HCT116 (cell line): ENCODE data around the gene KCNMB4. TPM values are rescaled to one million over a fixed set of nuclear protein-coding genes. Genes with fewer than 3 reads are reported as not detected.

Experiments used
- ATAC-seq: fragments of 200-7000 bp; cut with Tn5 transposase; 2 replicates; pipeline ENCODE4 v1.9.1; 2020; ENCODE audit warnings: mild to moderate bottlenecking, moderate library complexity
- BruUV-seq: library from RNA; stranded (reverse); fragments of 400-500 nt; replicated peaks from 2 replicates; lab custom pipeline; 2021; lab: Mats Ljungman, UMichigan
- CTCF ChIA-PET: fragments of 300-600 bp; sonication (Branson Sonifier 250); formaldehyde crosslinking; loops from one replicate; lab custom pipeline; 2021; ENCODE audit warnings: antibody characterized with exemption; lab: Charles Lee
- POLR2A ChIA-PET: fragments of 300-600, 350-600 bp; sonication (Branson Sonifier 250); formaldehyde crosslinking; loops from one replicate; lab custom pipeline; 2021; ENCODE audit warnings: antibody characterized with exemption; lab: Charles Lee
- RAD21 ChIA-PET, 2 experiments: fragments of 300-600 bp; sonication (Branson Sonifier 250); formaldehyde crosslinking; loops; one replicate each; lab custom pipeline; 2023; ENCODE audit warnings: low total read pairs in 2 of 2; ENCODE audit not compliant: uncharacterized antibody in 2 of 2, unreplicated experiment in 2 of 2, low non-redundant PET in 1 of 2; lab: Charles Lee
- DNase-seq: peaks from one replicate; pipeline ENCODE4 v3.0.0-alpha.2; 2010; ENCODE audit warnings: low read depth, low spot score
- H2AFZ ChIP-seq: fragments of 200-600 bp; shearing (Covaris generic), sonication (generic); 2 replicates; pipeline ENCODE4 v1.6.1; 2017; ENCODE audit warnings: low read depth, mixed run types, mixed read lengths, antibody characterized with exemption, low read length; ENCODE audit not compliant: poor library complexity, severe bottlenecking
- H3K27ac ChIP-seq: 2 replicates; pipeline ENCODE4 v1.5.1; 2012; ENCODE audit warnings: low read depth, low read length
- H3K27me3 ChIP-seq: fragments of 200-600 bp; sonication (generic); 2 replicates; pipeline ENCODE4 v1.6.1; 2016; ENCODE audit warnings: mixed run types, low read length, mixed read lengths; ENCODE audit not compliant: insufficient read depth
- H3K36me3 ChIP-seq, 2 experiments: fragments of 200-500 bp in 1 of 2; fragments of 200-600 bp in 1 of 2; sonication (Bioruptor generic) in 1 of 2; sonication (generic) in 1 of 2; 2 replicates each; pipeline versions ENCODE4 v1.5.1 to v1.6.1; 2014 to 2016; ENCODE audit warnings: low read length in 2 of 2, inconsistent platforms in 1 of 2, mixed read lengths in 1 of 2, mixed run types in 1 of 2; ENCODE audit not compliant: insufficient read depth in 2 of 2, control insufficient read depth in 1 of 2
- H3K4me1 ChIP-seq, 2 experiments: fragments of 200-600 bp in 1 of 2; sonication (generic) in 1 of 2; 2 replicates each; pipeline versions ENCODE4 v1.5.1 to v1.6.1; 2012 to 2017; ENCODE audit warnings: low read length in 2 of 2, inconsistent platforms in 1 of 2, mild to moderate bottlenecking in 1 of 2, mixed read lengths in 1 of 2, mixed run types in 1 of 2, moderate library complexity in 1 of 2; ENCODE audit not compliant: insufficient read depth in 2 of 2, control insufficient read depth in 1 of 2
- H3K4me2 ChIP-seq: fragments of 200-600 bp; sonication (generic); 2 replicates; pipeline ENCODE4 v1.6.1; 2017; ENCODE audit warnings: mixed run types, low read length, mixed read lengths
- H3K4me3 ChIP-seq, 2 experiments: fragments of 200-600 bp in 1 of 2; sonication (generic) in 1 of 2; replicated peaks in 1 of 2; 2 replicates each; pipeline ENCODE4 v1.5.1; 2011 to 2016; ENCODE audit warnings: low read length in 2 of 2, control low read depth in 1 of 2, low read depth in 1 of 2, mild to moderate bottlenecking in 1 of 2, mixed read lengths in 1 of 2, mixed run types in 1 of 2
- H3K79me2 ChIP-seq: fragments of 200-600 bp; sonication (generic); 2 replicates; pipeline ENCODE4 v1.6.1; 2017; ENCODE audit warnings: mild to moderate bottlenecking, mixed run types, low read length, moderate library complexity, mixed read lengths; ENCODE audit not compliant: insufficient read depth
- H3K9ac ChIP-seq: fragments of 200-600 bp; sonication (generic); 2 replicates; pipeline ENCODE4 v1.6.1; 2016; ENCODE audit warnings: low read length, mixed read lengths
- H3K9me2 ChIP-seq: fragments of 200-600 bp; sonication (generic), shearing (Covaris generic); 2 replicates; pipeline ENCODE4 v1.6.1; 2017; ENCODE audit warnings: mixed run types, mild to moderate bottlenecking, moderate library complexity; ENCODE audit not compliant: insufficient read depth
- H3K9me3 ChIP-seq, 2 experiments: fragments of 200-500 bp in 1 of 2; fragments of 200-600 bp in 1 of 2; sonication (Bioruptor generic) in 1 of 2; sonication (generic) in 1 of 2; 2 replicates each; pipeline ENCODE4 v1.6.1; 2014 to 2017; ENCODE audit warnings: low read length in 2 of 2, mixed read lengths in 2 of 2, inconsistent platforms in 1 of 2, low read depth in 1 of 2, mild to moderate bottlenecking in 1 of 2, mixed run types in 1 of 2, moderate library complexity in 1 of 2; ENCODE audit not compliant: control insufficient read depth in 1 of 2, insufficient read depth in 1 of 2
- H4K20me1 ChIP-seq: fragments of 200-600 bp; sonication (generic), shearing (Covaris generic); 2 replicates; pipeline ENCODE4 v1.6.1; 2017; ENCODE audit warnings: mixed run types, mild to moderate bottlenecking, moderate library complexity; ENCODE audit not compliant: insufficient read depth
- CBX3 ChIP-seq: IDR thresholded peaks from 2 replicates; pipeline ENCODE4 v1.6.1; 2012; ENCODE audit warnings: low read depth
- CEBPB ChIP-seq: IDR thresholded peaks from 2 replicates; pipeline ENCODE4 v1.6.1; 2012; ENCODE audit warnings: low read depth
- EGR1 ChIP-seq: IDR thresholded peaks from 2 replicates; pipeline ENCODE4 v1.6.1; 2012; ENCODE audit warnings: low read depth
- EZH2phosphoT487 ChIP-seq: fragments of 200-600 bp; IDR thresholded peaks from 2 replicates; pipeline ENCODE4 v1.6.1; 2018; ENCODE audit warnings: antibody characterized with exemption, borderline replicate concordance
- POLR2A ChIP-seq: IDR thresholded peaks from 2 replicates; pipeline ENCODE4 v1.7.0; 2011; ENCODE audit warnings: borderline replicate concordance; ENCODE audit not compliant: insufficient read depth, insufficient read length; ENCODE audit errors: extremely low read depth
- POLR2AphosphoS5 ChIP-seq: IDR thresholded peaks from 2 replicates; pipeline ENCODE4 v1.6.1; 2011; ENCODE audit warnings: mild to moderate bottlenecking, low read depth, low read length, moderate library complexity
- RAD21 ChIP-seq: IDR thresholded peaks from 2 replicates; pipeline ENCODE4 v1.6.1; 2012; ENCODE audit warnings: low read depth, mild to moderate bottlenecking
- SP1 ChIP-seq: IDR thresholded peaks from 2 replicates; pipeline ENCODE4 v1.6.1; 2012; ENCODE audit warnings: low read depth
- YY1 ChIP-seq: IDR thresholded peaks from 2 replicates; pipeline ENCODE4 v1.6.1; 2011; ENCODE audit warnings: low read length, low read depth, moderate library complexity, mild to moderate bottlenecking; ENCODE audit not compliant: insufficient replicate concordance; ENCODE audit errors: extremely low read depth
- ZFX ChIP-seq: fragments of 450-650 bp; IDR thresholded peaks from 2 replicates; pipeline ENCODE4 v1.6.1; 2017
- ZNF274 ChIP-seq: fragments of 200-500 bp; sonication (Bioruptor generic); IDR thresholded peaks from 2 replicates; pipeline ENCODE4 v1.6.1; 2014; ENCODE audit warnings: mild to moderate bottlenecking, low read depth, low read length, inconsistent platforms
- intact Hi-C: fragments of 100-400 bp; cut with micrococcal nuclease; formaldehyde crosslinking; loops from 2 replicates; pipeline ENCODE4 v1.10.0; 2022
- total RNA-seq: library from RNA; stranded (reverse); gene quantifications from one replicate; pipeline ENCODE4 v1.2.1, GENCODE V29; 2021; ENCODE audit not compliant: unreplicated experiment
- TF ChIP-seq, protein P1 (sequence below): IDR thresholded peaks from 2 replicates; pipeline ENCODE4 v1.6.1; 2011; ENCODE audit warnings: mild to moderate bottlenecking, low read length, moderate library complexity; ENCODE audit not compliant: insufficient replicate concordance; ENCODE audit errors: extremely low read depth
- TF ChIP-seq, protein P2 (sequence below): IDR thresholded peaks from 2 replicates; pipeline ENCODE4 v1.6.1; 2012; ENCODE audit warnings: low read depth
- TF ChIP-seq, protein P3 (sequence below), 3 experiments: fragments of 200-600 bp in 1 of 3; sonication (generic) in 1 of 3; IDR thresholded peaks in 2 of 3; conservative IDR thresholded peaks in 1 of 3; 2 replicates each; pipeline ENCODE4 v1.5.1; 2012 to 2017; ENCODE audit warnings: low read depth in 2 of 3, low read length in 2 of 3, antibody characterized with exemption in 1 of 3, borderline replicate concordance in 1 of 3, control low read depth in 1 of 3, mild to moderate bottlenecking in 1 of 3, mixed read lengths in 1 of 3, mixed run types in 1 of 3, moderate library complexity in 1 of 3; ENCODE audit not compliant: insufficient read depth in 1 of 3
- TF ChIP-seq, protein P4 (sequence below): IDR thresholded peaks from 2 replicates; pipeline ENCODE4 v1.6.1; 2012
- TF ChIP-seq, protein P5 (sequence below): IDR thresholded peaks from 2 replicates; pipeline ENCODE4 v1.6.1; 2012

The KCNMB4 gene
- total RNA-seq, 1 experiment from 2014 or later: 5.0 TPM

DNA sequence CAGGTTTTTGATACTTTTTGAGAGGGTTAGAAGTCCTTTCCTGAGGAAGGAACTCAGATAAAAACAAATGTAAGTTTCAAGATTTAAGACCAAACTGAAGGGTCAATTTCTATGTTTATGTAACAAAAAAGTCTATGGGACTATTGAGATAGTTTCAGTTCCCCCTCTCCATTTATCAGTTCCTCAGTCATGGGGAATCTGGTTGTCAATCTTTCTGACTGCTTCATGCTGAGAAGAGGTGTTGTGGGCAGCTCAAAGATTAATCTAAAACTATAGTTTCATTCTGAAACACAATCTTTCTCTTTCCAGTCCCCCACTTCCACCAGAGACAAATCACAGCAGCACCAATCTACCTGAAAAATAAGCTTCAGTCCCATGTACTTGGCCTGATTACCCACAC, 93.7 kb downstream of the KCNMB4 start:
- Histone ChIP-seq H3K4me3 (no peak overlapping the region), H3K9ac (no peak overlapping the region), H3K4me1 (no peaks in the 10 kb centered on the region), H3K27me3 (no peaks in the 10 kb centered on the region), H2AFZ (no peak overlapping the region), H3K36me3 (no peaks in the 10 kb centered on the region), H3K4me2 (no peak overlapping the region), H4K20me1 (no peaks in the 10 kb centered on the region), H3K27ac (no peak overlapping the region), H3K9me3 (peaks cover 10 to 11% of the 10 kb centered on the region in 2 experiments; a peak in 3 of 4 replicates)
- ChIA-PET CTCF (no interaction called here), POLR2A (no interaction called here), RAD21 (no interaction called here)
- no TSS peak for BruUV-seq
- TF ChIP-seq EGR1 (no peak), EZH2phosphoT487 (no peak), SP1 (no peak), ZFX (no peak), RAD21 (no peak), POLR2AphosphoS5 (no peak), CBX3 (no peak), ZNF274 (no peak), YY1 (no peak), POLR2A (no peak), CEBPB (no peak)
- TF ChIP-seq, protein P1, sequence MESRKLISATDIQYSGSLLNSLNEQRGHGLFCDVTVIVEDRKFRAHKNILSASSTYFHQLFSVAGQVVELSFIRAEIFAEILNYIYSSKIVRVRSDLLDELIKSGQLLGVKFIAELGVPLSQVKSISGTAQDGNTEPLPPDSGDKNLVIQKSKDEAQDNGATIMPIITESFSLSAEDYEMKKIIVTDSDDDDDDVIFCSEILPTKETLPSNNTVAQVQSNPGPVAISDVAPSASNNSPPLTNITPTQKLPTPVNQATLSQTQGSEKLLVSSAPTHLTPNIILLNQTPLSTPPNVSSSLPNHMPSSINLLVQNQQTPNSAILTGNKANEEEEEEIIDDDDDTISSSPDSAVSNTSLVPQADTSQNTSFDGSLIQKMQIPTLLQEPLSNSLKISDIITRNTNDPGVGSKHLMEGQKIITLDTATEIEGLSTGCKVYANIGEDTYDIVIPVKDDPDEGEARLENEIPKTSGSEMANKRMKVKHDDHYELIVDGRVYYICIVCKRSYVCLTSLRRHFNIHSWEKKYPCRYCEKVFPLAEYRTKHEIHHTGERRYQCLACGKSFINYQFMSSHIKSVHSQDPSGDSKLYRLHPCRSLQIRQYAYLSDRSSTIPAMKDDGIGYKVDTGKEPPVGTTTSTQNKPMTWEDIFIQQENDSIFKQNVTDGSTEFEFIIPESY: no peak
- TF ChIP-seq, protein P2, sequence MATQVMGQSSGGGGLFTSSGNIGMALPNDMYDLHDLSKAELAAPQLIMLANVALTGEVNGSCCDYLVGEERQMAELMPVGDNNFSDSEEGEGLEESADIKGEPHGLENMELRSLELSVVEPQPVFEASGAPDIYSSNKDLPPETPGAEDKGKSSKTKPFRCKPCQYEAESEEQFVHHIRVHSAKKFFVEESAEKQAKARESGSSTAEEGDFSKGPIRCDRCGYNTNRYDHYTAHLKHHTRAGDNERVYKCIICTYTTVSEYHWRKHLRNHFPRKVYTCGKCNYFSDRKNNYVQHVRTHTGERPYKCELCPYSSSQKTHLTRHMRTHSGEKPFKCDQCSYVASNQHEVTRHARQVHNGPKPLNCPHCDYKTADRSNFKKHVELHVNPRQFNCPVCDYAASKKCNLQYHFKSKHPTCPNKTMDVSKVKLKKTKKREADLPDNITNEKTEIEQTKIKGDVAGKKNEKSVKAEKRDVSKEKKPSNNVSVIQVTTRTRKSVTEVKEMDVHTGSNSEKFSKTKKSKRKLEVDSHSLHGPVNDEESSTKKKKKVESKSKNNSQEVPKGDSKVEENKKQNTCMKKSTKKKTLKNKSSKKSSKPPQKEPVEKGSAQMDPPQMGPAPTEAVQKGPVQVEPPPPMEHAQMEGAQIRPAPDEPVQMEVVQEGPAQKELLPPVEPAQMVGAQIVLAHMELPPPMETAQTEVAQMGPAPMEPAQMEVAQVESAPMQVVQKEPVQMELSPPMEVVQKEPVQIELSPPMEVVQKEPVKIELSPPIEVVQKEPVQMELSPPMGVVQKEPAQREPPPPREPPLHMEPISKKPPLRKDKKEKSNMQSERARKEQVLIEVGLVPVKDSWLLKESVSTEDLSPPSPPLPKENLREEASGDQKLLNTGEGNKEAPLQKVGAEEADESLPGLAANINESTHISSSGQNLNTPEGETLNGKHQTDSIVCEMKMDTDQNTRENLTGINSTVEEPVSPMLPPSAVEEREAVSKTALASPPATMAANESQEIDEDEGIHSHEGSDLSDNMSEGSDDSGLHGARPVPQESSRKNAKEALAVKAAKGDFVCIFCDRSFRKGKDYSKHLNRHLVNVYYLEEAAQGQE: no peak
- TF ChIP-seq, protein P3, sequence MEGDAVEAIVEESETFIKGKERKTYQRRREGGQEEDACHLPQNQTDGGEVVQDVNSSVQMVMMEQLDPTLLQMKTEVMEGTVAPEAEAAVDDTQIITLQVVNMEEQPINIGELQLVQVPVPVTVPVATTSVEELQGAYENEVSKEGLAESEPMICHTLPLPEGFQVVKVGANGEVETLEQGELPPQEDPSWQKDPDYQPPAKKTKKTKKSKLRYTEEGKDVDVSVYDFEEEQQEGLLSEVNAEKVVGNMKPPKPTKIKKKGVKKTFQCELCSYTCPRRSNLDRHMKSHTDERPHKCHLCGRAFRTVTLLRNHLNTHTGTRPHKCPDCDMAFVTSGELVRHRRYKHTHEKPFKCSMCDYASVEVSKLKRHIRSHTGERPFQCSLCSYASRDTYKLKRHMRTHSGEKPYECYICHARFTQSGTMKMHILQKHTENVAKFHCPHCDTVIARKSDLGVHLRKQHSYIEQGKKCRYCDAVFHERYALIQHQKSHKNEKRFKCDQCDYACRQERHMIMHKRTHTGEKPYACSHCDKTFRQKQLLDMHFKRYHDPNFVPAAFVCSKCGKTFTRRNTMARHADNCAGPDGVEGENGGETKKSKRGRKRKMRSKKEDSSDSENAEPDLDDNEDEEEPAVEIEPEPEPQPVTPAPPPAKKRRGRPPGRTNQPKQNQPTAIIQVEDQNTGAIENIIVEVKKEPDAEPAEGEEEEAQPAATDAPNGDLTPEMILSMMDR (IDR thresholded peaks at IDR 0.05 in 2 of 3, conservative IDR thresholded peaks at IDR 0.05 in 1 of 3; ENCODE audit: borderline replicate concordance in 1 of 3, insufficient read depth in 1 of 3, low read depth in 2 of 3, low read length in 2 of 3): no peak
- TF ChIP-seq, protein P4, sequence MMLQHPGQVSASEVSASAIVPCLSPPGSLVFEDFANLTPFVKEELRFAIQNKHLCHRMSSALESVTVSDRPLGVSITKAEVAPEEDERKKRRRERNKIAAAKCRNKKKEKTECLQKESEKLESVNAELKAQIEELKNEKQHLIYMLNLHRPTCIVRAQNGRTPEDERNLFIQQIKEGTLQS: no peak
- TF ChIP-seq, protein P5, sequence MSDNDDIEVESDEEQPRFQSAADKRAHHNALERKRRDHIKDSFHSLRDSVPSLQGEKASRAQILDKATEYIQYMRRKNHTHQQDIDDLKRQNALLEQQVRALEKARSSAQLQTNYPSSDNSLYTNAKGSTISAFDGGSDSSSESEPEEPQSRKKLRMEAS: no peak
- TF ChIP-seq, all 23 proteins: peak for 0
- ATAC-seq: no peak
- Histone ChIP-seq H3K79me2 (no peaks in the 10 kb centered on the region), H3K9me2 (no peaks in the 10 kb centered on the region)
- intact Hi-C loops: no loop called here
- DNase-seq: no peak
